Retinal pigment epithelial cell (primary cell): ENCODE data around the gene MYO9A.

ENCODE experiments used
- DNase-seq: peaks from one replicate; pipeline ENCODE4 v3.0.0-alpha.2; 2010; ENCODE audit warnings: low read depth
- H3K4me3 ChIP-seq: 2 replicates; pipeline ENCODE4 v1.5.1; 2011; ENCODE audit warnings: mild to moderate bottlenecking, low read length, control low read depth, moderate library complexity
- CTCF ChIP-seq: conservative IDR thresholded peaks from 2 replicates; pipeline ENCODE4 v1.5.1; 2011; ENCODE audit warnings: low read depth, low read length, control low read depth, inconsistent platforms

Gene MYO9A

GRCh38 chr15:71822890-71823630 is 294.9 kb downstream of the MYO9A start:
- no peak overlapping the region for H3K4me3 ChIP-seq
- TF ChIP-seq CTCF = no peak
- no peak for DNase-seq

GRCh38 chr15:71821547-71822129 is 296.3 kb downstream of the MYO9A start:
- no peak overlapping the region for H3K4me3 ChIP-seq
- DNase-seq = no peak
- TF ChIP-seq CTCF = no peak

GRCh38 chr15:71820127-71820526 is 297.8 kb downstream of the MYO9A start:
- H3K4me3 ChIP-seq = no peak overlapping the region
- no peak for DNase-seq
- TF ChIP-seq CTCF = no peak

GRCh38 chr15:71817351-71817750 is 300.6 kb downstream of the MYO9A start:
- TF ChIP-seq CTCF = no peak
- H3K4me3 ChIP-seq = no peak overlapping the region
- no peak for DNase-seq

GRCh38 chr15:71815301-71815700 is 302.6 kb downstream of the MYO9A start:
- DNase-seq = no peak
- TF ChIP-seq CTCF = no peak
- no peak overlapping the region for H3K4me3 ChIP-seq

GRCh38 chr15:71813723-71814470 is 304.1 kb downstream of the MYO9A start:
- no peak for DNase-seq
- H3K4me3 ChIP-seq = no peak overlapping the region
- no peak for TF ChIP-seq CTCF
